HG03159 (cell line): Measurements from ENCODE around the gene TNK2.

ENCODE experiments used
- ATAC-seq: cut with Tn5 transposase; IDR thresholded peaks from one replicate; pipeline ENCODE4 v1.9.1; 2021; ENCODE audit warnings: mild to moderate bottlenecking, moderate library complexity; ENCODE audit not compliant: unreplicated experiment

The TNK2 gene

GRCh38 chr3:195900436-195901355 is 7.7 kb downstream of the TNK2 start:
- ATAC-seq, result no peak

- ATAC-seq, result no peak
Measured at GRCh38 chr3:195899701-195900435, 8.5 kb downstream of the TNK2 start.

- no peak for ATAC-seq
Measured at GRCh38 chr3:195897853-195898415, 10.4 kb downstream of the TNK2 start.

- ATAC-seq, result no peak
Measured at GRCh38 chr3:195897081-195897852, 11.1 kb downstream of the TNK2 start.

- no peak for ATAC-seq
Measured at GRCh38 chr3:195896361-195897080, 11.8 kb downstream of the TNK2 start.

- peak; percentile 33 for ATAC-seq
Measured at GRCh38 chr3:195895861-195896360, 12.4 kb downstream of the TNK2 start.

GRCh38 chr3:195895078-195895860 is 13.1 kb downstream of the TNK2 start:
- peak; percentile 68 for ATAC-seq

- ATAC-seq, result no peak
Measured at GRCh38 chr3:195893916-195894465, 14.4 kb downstream of the TNK2 start.

GRCh38 chr3:195893516-195893915 is 14.8 kb downstream of the TNK2 start:
- no peak for ATAC-seq

- no peak for ATAC-seq
Measured at GRCh38 chr3:195893044-195893395, 15.3 kb downstream of the TNK2 start.

- ATAC-seq, result no peak
Measured at GRCh38 chr3:195892105-195893043, 16.0 kb downstream of the TNK2 start.

- no peak for ATAC-seq
Measured at GRCh38 chr3:195891431-195892104, 16.8 kb downstream of the TNK2 start.

GRCh38 chr3:195889870-195890295 is 18.5 kb downstream of the TNK2 start:
- ATAC-seq, result no peak

GRCh38 chr3:195888981-195889869 is 19.1 kb downstream of the TNK2 start:
- no peak for ATAC-seq

GRCh38 chr3:195888311-195888761 is 20.0 kb downstream of the TNK2 start:
- ATAC-seq, result no peak

- ATAC-seq, result no peak
Measured at GRCh38 chr3:195887670-195888069, 20.7 kb downstream of the TNK2 start.
